HG02763 (cell line): Measurements from ENCODE around the gene KIAA0825.
A peak's percentile ranks its signal among the peaks of the same experiment; 100 is the strongest.
"Not testable (repeated sequence)": the region's sequence is repeated elsewhere in the genome, so short reads cannot be mapped to it uniquely, and the experiment has no call there.

Experiments
- ATAC-seq: cut with Tn5 transposase; IDR thresholded peaks from one replicate; pipeline ENCODE4 v1.9.1; 2021; ENCODE audit warnings: mild to moderate bottlenecking, moderate library complexity; ENCODE audit not compliant: unreplicated experiment

Gene KIAA0825

DNA sequence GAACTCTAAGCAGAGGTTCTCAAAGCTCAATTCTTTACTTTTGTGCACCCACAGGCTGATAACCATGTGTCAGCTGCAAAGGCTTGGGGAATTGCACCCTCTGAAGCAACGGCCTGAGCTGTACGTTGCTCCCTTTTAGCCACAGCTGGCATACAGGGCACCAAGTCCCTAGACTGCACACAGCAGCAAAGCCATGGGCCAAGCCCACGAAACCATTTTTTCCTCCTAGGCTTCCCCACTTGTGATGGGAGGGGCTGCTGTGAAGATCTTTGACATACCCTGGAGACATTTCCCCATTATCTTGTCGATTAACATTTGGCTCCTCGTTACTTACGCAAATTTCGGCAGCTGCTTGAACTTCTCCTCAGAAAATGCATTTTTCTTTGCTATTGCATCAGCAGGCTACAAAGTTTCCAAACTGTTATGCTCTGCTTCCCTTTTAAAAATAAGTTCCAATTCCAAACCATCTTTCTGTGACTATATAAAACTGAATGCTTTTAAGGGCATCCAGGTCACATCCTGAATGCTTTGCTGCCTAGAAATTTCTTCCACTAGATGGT lies 23.0 kb downstream of the KIAA0825 start:
- ATAC-seq, result no peak

DNA sequence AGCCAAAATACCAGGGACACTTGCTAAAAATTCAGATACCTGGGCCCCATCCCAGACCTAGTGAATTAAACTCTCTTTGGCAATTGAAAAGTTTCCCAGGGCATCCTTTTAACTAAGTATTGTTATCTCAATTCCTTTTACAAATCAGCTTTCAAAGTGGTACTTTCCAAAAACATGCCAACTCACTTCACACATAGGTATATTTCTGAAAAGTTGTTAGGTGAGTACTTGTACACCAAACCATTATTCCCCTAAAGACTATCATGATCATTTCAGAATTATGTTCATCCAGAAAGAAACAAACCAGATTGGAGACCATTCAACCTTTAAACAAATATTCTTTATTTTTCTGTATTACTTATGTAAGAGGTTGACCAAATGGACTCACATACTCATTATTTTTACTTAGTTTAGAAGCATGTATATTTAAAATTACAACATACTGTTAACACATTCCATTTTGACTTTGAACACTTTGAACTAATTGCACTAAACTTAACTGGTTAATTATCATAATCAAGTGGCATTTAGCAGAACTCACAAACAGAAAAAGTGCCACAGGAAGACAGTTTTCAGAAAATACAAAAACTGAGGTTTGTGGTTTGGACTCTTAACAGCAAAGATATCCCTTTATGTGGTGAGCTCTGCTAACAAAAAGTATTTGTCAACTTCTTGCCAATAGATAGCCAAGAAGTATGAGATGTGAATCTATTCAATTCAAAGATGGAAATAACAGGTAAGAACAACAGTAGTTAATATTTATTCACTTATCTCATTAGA lies 40.7 kb downstream of the KIAA0825 start:
- ATAC-seq, result peak; percentile 86

DNA sequence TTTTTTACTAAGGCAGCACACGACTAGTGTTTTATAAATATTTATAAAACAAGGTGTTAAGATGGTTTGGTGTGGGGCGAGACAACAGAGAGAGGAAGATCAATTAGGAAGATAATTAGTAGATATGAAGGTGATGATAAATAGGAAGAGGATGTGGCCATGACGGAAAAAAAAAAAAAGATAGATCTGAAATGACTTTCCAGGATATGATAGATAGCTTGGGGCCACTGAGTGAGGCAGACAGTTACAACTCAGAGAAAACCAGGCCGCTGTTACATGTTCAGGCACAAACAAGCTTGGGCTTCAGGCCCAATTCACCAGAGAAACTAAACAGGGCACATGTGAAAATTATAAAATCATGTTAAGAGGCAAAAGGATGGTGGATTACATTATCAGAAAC lies 43.2 kb downstream of the KIAA0825 start:
- no peak for ATAC-seq

DNA sequence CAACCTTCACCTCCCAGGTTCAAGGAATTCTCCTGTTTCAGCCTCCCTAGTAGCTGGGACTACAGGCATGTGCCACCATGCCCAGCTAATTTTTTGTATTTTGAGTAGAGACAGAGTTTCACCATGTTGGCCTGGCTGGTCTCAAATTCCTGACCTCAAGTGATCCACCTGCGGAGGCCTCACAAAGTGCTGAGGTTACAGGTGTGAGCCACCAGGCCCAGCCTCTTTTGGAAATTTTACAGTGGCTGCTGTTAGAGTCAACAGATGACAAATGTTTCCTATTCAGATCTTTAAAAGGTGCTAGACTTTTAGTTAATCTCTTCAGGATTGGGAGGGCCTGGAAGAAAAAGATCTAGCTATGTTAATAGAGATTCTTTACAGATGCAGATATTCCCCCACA lies 45.1 kb downstream of the KIAA0825 start:
- ATAC-seq, result not testable (repeated sequence)

DNA sequence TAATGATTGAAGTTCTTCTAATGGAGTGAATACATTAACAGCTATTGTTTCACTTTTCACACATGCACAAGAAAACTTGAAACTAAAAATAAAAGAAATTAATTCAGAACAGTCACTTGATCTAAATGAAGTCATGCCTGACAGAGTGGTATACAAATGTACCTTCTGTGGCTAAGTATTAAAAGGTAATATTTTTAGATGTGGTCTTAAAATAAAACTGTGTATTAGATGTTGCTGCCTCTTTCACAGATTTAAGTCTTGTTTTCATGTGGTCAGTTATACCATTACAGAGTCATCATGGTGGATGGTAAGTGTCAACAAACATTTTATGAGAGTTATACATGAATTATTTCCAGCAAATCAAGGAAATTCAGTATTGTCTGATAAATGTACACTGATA lies 47.0 kb downstream of the KIAA0825 start:
- no peak for ATAC-seq

DNA sequence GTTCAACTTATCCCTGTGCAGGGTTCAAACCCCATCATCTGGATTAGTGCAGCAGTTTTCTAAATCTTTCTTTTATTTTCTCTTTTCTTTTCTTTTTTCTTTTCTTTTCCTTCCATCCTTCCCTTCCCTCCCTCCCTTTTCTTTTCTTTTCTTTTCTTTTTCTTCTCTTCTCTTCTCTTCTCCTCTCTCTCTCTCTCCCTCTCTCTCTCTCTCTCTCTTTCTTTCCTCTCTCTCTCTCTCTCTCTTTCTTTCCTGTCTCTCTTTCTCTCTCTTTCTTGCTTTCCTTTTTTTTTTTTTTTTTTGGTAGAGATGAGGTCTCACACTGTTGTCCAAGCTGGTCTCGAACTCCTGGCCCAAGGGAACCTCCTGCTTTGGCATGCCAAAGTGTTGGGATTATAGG lies 53.6 kb downstream of the KIAA0825 start:
- ATAC-seq, result no peak

DNA sequence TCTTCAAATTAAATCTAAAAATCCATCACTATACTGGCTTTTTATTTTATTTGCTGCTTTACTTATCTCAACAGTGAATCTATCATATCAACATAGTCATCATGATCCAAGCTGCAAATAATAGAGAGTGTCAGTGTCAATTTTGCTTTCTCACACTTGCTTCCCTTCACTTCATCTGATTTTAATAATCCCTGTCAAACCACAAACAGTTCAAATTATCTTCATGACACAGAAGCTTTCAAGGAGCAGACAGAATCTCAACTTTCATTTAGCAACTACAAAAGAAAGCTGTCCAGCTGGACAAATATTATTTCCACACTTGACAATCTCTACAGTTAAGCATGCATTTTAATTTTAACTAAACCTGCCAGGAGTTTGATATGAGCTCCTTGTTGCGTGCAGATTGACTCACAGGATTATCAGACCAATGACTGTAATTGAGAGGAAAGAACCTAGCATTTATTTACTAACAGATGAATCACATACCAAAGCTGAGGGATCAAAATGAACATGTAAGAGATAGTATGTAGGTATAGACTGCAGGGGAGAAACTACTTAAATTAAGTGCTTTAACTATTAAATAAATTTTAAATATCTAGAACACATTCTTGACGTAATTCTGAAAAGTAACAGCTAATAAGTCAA lies 56.0 kb downstream of the KIAA0825 start:
- no peak for ATAC-seq

DNA sequence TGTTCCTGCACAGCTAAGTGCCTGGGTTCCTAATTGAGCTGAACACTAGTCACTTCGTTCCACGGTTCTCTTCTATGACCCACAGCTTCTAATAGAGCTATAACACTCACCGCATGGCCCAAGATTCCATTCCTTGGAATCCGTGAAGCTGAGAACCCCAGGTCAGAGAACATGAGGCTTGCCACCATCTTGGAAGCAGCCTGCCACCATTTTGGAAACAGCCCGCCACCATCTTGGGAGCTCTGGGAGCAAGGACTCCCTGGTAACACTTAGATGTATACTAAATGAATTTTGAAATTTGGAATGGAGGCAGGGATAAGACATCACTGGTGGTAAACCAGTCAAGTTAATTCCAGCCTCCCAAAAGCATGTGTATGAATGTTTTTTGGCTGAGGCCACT lies 60.4 kb downstream of the KIAA0825 start:
- no peak for ATAC-seq

DNA sequence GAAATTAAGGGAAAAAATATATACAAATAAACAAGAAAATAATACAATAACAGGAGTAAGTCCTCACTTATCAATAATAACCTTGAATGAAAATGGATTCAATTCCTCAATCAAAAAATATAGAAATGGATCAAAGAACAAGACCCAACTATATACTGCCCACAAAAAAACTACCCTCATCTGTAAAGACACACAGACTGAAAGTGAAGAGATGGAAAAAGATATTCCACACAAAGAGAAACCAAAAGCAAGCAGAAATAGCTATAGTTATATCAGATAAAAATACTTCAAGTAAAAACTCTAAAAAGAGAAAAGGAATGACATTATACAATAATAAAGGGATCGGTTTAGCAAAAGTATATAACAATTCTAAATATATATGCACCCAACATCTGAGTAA lies 66.5 kb downstream of the KIAA0825 start:
- no peak for ATAC-seq

DNA sequence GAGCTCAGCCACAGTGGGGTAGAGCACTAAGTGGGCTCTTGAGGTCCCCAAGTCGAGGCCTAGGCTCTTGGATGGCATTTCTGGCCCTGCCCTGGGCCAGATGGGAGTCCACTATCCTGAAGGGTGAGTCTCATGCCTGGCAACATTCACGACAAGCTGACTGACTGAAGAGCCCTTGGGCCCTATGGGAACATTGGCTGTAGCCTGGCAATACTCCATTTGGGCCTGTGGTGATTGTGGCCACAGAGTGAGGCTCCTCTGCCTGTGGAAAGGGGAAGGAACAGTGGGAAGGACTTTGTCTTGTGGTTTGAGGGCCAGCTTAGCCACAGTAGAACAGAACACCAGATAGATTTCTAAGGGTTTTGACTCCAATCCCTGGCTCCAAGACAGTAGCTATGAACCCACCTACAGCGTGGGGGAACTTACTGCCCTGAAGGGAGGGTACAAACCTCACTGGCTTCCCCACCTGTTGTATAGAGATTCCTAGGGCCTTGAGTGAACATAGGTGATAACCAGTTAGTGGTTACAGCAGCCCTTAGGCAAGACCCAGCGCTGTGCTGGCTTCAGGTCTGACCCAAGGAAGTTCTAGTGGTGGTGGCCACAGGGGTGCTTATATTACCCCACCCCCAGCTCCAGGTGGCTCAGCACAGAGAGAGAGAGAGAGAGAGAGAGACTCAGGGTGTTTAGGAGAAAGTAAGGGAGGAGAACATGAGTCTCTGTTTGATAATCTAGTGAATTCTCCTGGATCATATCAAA lies 72.4 kb downstream of the KIAA0825 start:
- ATAC-seq, result no peak

DNA sequence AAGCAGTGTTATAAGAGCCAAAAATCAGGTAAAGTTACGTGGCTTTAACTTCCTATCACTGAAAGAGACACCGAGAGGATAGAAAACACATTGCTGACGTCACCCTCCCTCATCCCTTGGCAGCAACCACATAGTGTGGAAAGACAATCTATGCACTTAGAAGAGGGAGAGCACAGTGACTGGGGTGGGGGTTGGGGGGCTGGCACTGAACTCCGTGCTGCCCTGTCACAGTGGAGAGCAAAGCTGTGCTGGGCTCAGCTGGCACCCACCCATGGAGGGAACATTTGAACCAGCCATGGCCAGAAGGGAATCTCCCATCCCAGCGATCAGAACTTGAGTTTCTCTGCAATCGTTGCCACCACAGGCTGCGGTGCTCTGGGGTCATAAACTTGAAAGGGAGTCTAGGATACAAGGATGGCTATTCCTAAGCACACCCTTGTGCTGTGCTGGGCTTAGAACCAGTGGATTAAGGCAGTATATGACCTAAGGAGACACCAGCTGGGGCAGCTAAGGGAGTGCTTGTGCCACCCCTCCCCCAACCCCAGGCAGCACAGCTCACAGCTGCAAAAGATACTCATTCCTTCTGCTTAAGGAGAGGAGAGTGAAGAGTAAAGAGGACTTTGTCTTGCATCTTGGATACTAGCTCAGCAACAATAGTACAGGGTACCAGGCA lies 73.4 kb downstream of the KIAA0825 start:
- ATAC-seq, result no peak

DNA sequence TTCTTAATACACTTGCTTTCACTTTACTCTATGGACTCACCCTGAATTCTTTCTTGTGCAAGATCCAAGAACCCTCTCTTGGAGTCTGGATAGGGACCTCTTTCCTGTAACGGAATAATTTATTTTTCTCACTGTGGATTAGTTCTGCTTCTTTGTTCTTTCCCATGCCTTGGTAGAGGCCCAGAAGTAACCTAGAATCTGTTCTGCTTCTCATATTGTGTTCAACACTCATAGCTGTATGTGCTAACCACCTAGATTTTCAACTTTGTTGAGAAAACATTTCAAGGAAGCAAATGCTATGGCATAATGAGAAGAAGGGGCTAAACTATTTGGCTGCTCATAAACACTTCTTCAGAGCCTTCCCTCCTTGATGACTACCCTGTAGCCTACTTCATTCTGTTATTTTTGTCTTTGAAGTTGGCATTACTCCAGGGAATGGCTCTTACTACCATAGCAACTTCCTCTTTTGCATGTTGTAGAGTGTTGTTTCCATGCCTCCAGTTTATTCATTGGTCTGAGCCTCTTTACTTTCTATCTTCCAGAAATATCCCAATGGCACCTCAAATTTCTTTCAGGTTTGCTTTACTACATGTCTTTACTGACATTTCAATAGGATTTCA lies 74.3 kb downstream of the KIAA0825 start:
- no peak for ATAC-seq

DNA sequence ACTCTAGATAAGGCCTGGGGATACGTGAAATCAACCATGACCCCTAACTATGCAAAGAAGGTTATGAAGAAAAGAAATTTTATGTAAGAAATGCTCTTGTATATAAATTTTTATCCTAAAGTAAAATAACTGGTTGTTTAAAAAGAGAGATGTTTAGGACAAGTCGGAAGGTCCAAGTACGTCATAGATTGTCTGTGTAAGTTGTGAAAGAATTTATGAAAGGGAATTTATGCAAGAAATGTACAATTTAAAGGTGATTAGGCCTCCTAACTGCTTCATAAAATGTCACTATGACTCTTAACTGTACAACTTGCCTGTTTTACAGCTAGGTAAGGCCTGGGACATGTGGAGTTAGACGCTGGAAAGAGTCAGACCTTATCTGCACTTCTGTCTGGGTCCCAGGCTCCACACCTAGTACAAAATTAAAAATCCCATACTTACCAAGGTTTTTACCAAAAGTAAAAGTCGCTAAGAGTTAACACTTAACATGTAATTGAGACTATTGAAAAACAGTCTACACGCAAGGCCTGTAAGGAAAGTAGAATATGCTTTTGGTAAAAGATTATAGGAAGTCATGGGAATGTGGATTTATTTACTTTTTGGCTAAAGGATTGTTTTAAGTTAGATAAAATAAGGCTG lies 77.4 kb downstream of the KIAA0825 start:
- ATAC-seq, result no peak

DNA sequence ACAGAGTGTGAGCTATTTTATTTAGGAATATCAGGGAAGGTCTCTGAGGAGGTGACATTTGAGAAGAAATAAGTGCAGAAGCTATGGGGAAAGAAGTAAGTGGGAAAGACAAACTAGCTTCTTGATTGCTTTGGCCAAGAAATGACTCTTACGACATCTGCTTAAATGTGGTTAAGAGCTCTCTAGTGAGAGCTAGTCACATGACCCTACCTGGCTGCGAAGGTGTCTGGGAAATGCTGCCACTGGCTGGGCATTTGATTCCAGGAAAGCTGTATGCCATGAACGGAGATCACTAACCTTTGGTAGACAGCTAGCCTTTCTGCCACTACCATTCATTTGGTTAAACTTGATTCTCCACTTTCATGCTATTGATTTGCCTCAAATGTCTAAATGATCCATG lies 80.1 kb downstream of the KIAA0825 start:
- no peak for ATAC-seq

DNA sequence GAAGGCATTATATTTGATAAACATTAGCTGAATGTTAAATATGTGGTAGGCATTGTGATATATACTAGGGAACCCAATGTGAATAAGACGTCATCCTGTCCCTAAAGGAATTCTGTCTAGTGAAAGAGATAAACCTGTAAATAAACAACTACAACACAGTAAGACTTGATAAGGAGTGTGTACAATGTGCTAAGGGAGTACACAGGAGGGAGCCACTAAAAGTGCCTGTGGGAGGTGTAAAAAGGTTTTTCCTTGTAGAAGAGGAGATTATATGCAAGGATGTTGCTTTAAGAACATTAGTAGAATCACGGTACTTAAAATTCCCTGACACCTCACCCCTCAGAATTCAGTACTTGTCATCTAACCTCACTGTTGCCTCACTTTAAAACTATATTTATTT lies 91.7 kb downstream of the KIAA0825 start:
- no peak for ATAC-seq

DNA sequence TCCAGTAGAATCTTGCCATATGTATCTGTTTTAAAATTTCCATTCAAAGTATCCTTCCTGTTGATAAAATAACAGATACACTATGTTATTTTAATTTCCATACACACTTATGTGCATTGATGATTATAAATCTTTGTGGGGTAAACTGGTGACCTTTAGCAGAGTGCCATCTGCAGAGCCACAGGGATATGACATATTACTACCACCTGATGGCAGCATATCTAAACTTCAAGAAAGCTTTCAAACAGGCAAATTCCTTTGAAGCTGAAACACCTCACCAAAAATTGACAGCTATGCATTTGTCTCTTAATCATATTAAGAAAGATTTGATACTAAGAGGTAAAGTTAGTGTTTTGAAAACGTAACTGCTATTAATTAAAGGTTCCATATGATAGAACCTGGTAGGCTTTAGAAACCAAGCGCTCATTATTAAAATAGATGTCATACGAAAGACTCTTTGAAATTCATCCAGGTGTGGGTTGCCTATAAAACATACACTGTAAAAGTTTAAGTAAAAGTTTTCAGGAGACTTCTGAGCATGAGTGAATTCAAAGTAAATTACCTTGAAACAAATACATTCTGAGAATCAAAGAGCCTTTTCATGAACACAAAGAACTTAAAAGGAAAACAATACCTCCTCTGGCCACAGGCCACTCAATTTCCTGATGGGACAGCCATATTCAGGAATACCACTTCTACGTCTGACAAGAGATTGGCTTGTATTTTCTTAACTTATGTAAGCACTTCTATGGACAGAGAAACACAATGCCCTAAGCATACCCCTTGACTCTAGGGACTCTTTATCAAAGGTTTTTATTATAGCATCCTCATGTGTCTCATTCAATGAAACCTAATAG lies 93.3 kb downstream of the KIAA0825 start:
- ATAC-seq, result peak; percentile 82

DNA sequence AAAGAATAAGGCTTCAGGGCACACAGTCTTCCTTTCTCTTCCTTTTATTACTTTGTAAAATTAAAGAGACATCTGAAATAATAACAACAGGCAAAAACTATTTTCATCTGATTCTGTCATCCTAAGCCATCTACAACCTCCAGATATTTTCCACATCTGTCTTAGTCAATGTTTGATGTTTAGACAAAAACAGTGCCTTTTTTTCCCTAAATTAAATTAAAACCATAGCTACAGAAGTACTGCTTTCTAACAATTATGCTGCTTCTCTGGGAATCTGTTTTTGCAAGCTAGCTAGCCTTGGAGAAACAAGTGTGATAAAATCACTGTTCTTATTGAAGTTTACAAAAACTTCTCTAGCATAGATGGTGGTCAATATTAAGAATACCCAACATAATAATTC lies 95.4 kb downstream of the KIAA0825 start:
- ATAC-seq, result no peak

DNA sequence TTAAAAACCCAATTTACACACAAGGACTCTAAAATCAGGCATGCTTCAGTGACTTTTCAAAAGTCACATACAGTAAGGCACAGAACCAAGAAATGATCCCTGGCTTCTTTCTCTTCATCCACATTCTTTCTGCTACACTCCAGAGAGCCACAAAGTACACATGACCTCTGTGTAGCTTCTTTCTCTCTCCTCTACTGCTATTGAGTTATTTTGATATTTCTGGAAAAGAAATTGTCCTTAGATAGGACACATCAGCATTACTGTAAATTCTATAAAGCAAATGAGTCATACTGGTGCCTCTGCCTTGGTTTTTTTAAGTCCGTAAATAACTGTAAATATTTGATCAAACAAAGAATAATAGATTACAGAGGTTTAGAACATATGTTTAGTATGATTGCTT lies 96.3 kb downstream of the KIAA0825 start:
- ATAC-seq, result no peak
